ENCODE measurements around the gene NMRK1. TPM values are rescaled to one million over a fixed set of nuclear protein-coding genes. Genes with fewer than 3 reads are reported as not detected.

NMRK1 gene
- total RNA-seq, 1 donor: 21.4 TPM

GRCh38 chr9:75116306-75116705 lies 28.4 kb upstream of the NMRK1 start:
- H2AFZ ChIP-seq (ENCODE audit: low read length): no peak overlapping the region
- H3K27ac ChIP-seq (ENCODE audit: low read depth, low read length): no peak overlapping the region
- H3K79me2 ChIP-seq (ENCODE audit: insufficient read depth, low read length): peaks cover 64% of the 10 kb centered on the region
- no peaks in the 10 kb centered on the region for H3K9me3 ChIP-seq (ENCODE audit: low read depth, low read length)
- peaks cover 10% of the 10 kb centered on the region for H4K20me1 ChIP-seq (ENCODE audit: insufficient read depth, low read length)
- DNase-seq (ENCODE audit: insufficient read length, low spot score, missing footprints): no peak
- no peaks in the 10 kb centered on the region for H3K27me3 ChIP-seq (ENCODE audit: insufficient read depth, low read length)
- no peaks in the 10 kb centered on the region for H3K36me3 ChIP-seq (ENCODE audit: insufficient read depth, low read length)
- H3K4me2 ChIP-seq (ENCODE audit: insufficient read depth, low read length): no peak overlapping the region
- H3K4me1 ChIP-seq (ENCODE audit: insufficient read depth, low read length): no peaks in the 10 kb centered on the region
- no peak overlapping the region for H3K4me3 ChIP-seq (ENCODE audit: insufficient read depth, low read length)
- TF ChIP-seq CTCF (IDR thresholded peaks at IDR 0.05; ENCODE audit: extremely low read depth, low read depth, low read length): no peak

GRCh38 chr9:75112789-75113188 lies 24.8 kb upstream of the NMRK1 start:
- no peak overlapping the region for H3K4me2 ChIP-seq (ENCODE audit: insufficient read depth, low read length)
- DNase-seq (ENCODE audit: insufficient read length, low spot score, missing footprints): no peak
- no peak overlapping the region for H3K27ac ChIP-seq (ENCODE audit: low read depth, low read length)
- no peaks in the 10 kb centered on the region for H3K9me3 ChIP-seq (ENCODE audit: low read depth, low read length)
- H3K4me3 ChIP-seq (ENCODE audit: insufficient read depth, low read length): no peak overlapping the region
- peaks cover 15% of the 10 kb centered on the region for H4K20me1 ChIP-seq (ENCODE audit: insufficient read depth, low read length)
- no peak for TF ChIP-seq CTCF (IDR thresholded peaks at IDR 0.05; ENCODE audit: extremely low read depth, low read depth, low read length)
- H3K27me3 ChIP-seq (ENCODE audit: insufficient read depth, low read length): no peaks in the 10 kb centered on the region
- no peaks in the 10 kb centered on the region for H3K4me1 ChIP-seq (ENCODE audit: insufficient read depth, low read length)
- no peak overlapping the region for H2AFZ ChIP-seq (ENCODE audit: low read length)
- H3K79me2 ChIP-seq (ENCODE audit: insufficient read depth, low read length): peaks cover 76% of the 10 kb centered on the region
- H3K36me3 ChIP-seq (ENCODE audit: insufficient read depth, low read length): no peaks in the 10 kb centered on the region

- no peaks in the 10 kb centered on the region for H3K9me3 ChIP-seq (ENCODE audit: low read depth, low read length)
- peaks cover 76% of the 10 kb centered on the region for H3K79me2 ChIP-seq (ENCODE audit: insufficient read depth, low read length)
- H3K4me1 ChIP-seq (ENCODE audit: insufficient read depth, low read length): no peaks in the 10 kb centered on the region
- H3K4me3 ChIP-seq (ENCODE audit: insufficient read depth, low read length): no peak overlapping the region
- H2AFZ ChIP-seq (ENCODE audit: low read length): no peak overlapping the region
- TF ChIP-seq CTCF (IDR thresholded peaks at IDR 0.05; ENCODE audit: extremely low read depth, low read depth, low read length): no peak
- DNase-seq (ENCODE audit: insufficient read length, low spot score, missing footprints): no peak
- H4K20me1 ChIP-seq (ENCODE audit: insufficient read depth, low read length): peaks cover 15% of the 10 kb centered on the region
- H3K36me3 ChIP-seq (ENCODE audit: insufficient read depth, low read length): no peaks in the 10 kb centered on the region
- no peak overlapping the region for H3K27ac ChIP-seq (ENCODE audit: low read depth, low read length)
- H3K4me2 ChIP-seq (ENCODE audit: insufficient read depth, low read length): no peak overlapping the region
- no peaks in the 10 kb centered on the region for H3K27me3 ChIP-seq (ENCODE audit: insufficient read depth, low read length)
These were observed 23.2 kb upstream of the NMRK1 start for GRCh38 chr9:75111019-75111622.

- no peaks in the 10 kb centered on the region for H3K27me3 ChIP-seq (ENCODE audit: insufficient read depth, low read length)
- peaks cover 87% of the 10 kb centered on the region for H3K79me2 ChIP-seq (ENCODE audit: insufficient read depth, low read length)
- H4K20me1 ChIP-seq (ENCODE audit: insufficient read depth, low read length): peaks cover 15% of the 10 kb centered on the region
- H3K4me3 ChIP-seq (ENCODE audit: insufficient read depth, low read length): no peak overlapping the region
- H2AFZ ChIP-seq (ENCODE audit: low read length): no peak overlapping the region
- no peaks in the 10 kb centered on the region for H3K9me3 ChIP-seq (ENCODE audit: low read depth, low read length)
- H3K27ac ChIP-seq (ENCODE audit: low read depth, low read length): no peak overlapping the region
- H3K36me3 ChIP-seq (ENCODE audit: insufficient read depth, low read length): no peaks in the 10 kb centered on the region
- H3K4me1 ChIP-seq (ENCODE audit: insufficient read depth, low read length): no peaks in the 10 kb centered on the region
- no peak for DNase-seq (ENCODE audit: insufficient read length, low spot score, missing footprints)
- no peak for TF ChIP-seq CTCF (IDR thresholded peaks at IDR 0.05; ENCODE audit: extremely low read depth, low read depth, low read length)
- no peak overlapping the region for H3K4me2 ChIP-seq (ENCODE audit: insufficient read depth, low read length)
These were observed 21.4 kb upstream of the NMRK1 start for GRCh38 chr9:75109210-75109839.

Data from osteoblast (primary cell).